Fibroblast of skin of right biceps (primary cell): ENCODE results near the gene NDE1.
A peak's percentile ranks its signal among the peaks of the same experiment; 100 is the strongest.
"Not testable (repeated sequence)": the region's sequence is repeated elsewhere in the genome, so short reads cannot be mapped to it uniquely, and the experiment has no call there.

Source experiments
- DNase-seq: peaks from one replicate; pipeline ENCODE4 v3.0.0-alpha.2; 2013

Gene NDE1

GRCh38 chr16:15650019-15650697 lies at the start of gene NDE1:
Gene NDE1, plus strand, starts transcription at chr16:15650245. Its CDS starts 14,534 bp downstream, at chr16:15664779.
- DNase-seq: peak; percentile 89

GRCh38 chr16:15601212-15601879 lies 48.7 kb upstream of the NDE1 start:
- DNase-seq: no peak

GRCh38 chr16:15602285-15603044 lies 47.6 kb upstream of the NDE1 start:
- DNase-seq: no peak

- DNase-seq: no peak
Observed at GRCh38 chr16:15604460-15605440, 45.3 kb upstream of the NDE1 start.

- no peak for DNase-seq
Observed at GRCh38 chr16:15605839-15606517, 44.1 kb upstream of the NDE1 start.

- no peak for DNase-seq
Observed at GRCh38 chr16:15606518-15607220, 43.4 kb upstream of the NDE1 start.

- DNase-seq: not testable (repeated sequence)
Observed at GRCh38 chr16:15607221-15607699, 42.8 kb upstream of the NDE1 start.

GRCh38 chr16:15607700-15608396 lies 42.2 kb upstream of the NDE1 start:
- DNase-seq: peak; percentile 9

- no peak for DNase-seq
Observed at GRCh38 chr16:15608398-15609285, 41.4 kb upstream of the NDE1 start.

- DNase-seq: no peak
Observed at GRCh38 chr16:15609286-15609649, 40.8 kb upstream of the NDE1 start.

- peak; percentile 21 for DNase-seq
Observed at GRCh38 chr16:15610369-15610871, 39.6 kb upstream of the NDE1 start.

GRCh38 chr16:15611610-15612009 lies 38.4 kb upstream of the NDE1 start:
- peak; percentile 11 for DNase-seq

- no peak for DNase-seq
Observed at GRCh38 chr16:15613676-15614075, 36.4 kb upstream of the NDE1 start.

- DNase-seq: no peak
Observed at GRCh38 chr16:15616012-15616411, 34.0 kb upstream of the NDE1 start.

GRCh38 chr16:15616475-15617165 lies 33.4 kb upstream of the NDE1 start:
- DNase-seq: no peak

- DNase-seq: no peak
Observed at GRCh38 chr16:15617901-15618300, 32.1 kb upstream of the NDE1 start.

GRCh38 chr16:15618392-15618791 lies 31.7 kb upstream of the NDE1 start:
- peak; percentile 71 for DNase-seq

- DNase-seq: no peak
Observed at GRCh38 chr16:15620611-15621195, 29.3 kb upstream of the NDE1 start.
